Stomach (tissue), 9 donors: ENCODE data around the gene ATP2B2. TPM values are rescaled to one million over a fixed set of nuclear protein-coding genes. Genes with fewer than 3 reads are reported as not detected.

Experiments used
- DNase-seq, 2 donors: peaks; one replicate each; pipeline versions ENCODE4 v3.0.0 to v3.0.0-alpha.2; 2013 to 2019
- H3K27ac ChIP-seq, 5 donors: fragments of 200-600 bp in 4 of 5; sonication (generic) in 4 of 5; one replicate each; pipeline ENCODE4 v1.5.1; 2013 to 2019; ENCODE audit warnings: mild to moderate bottlenecking in 1 of 5, moderate library complexity in 1 of 5
- H3K27me3 ChIP-seq, 3 donors: fragments of 200-600 bp; sonication (generic); one replicate each; pipeline ENCODE4 v1.5.1; 2017 to 2019; ENCODE audit warnings: mixed run types in 1 of 3
- H3K36me3 ChIP-seq, 4 donors: fragments of 200-600 bp; sonication (generic); 1 replicate in 3 of 4; 2 replicates in 1 of 4; pipeline ENCODE4 v1.5.1; 2016 to 2019
- H3K4me1 ChIP-seq, 4 donors: fragments of 200-600 bp; sonication (generic); one replicate each; pipeline ENCODE4 v1.5.1; 2016 to 2019
- H3K4me3 ChIP-seq, 4 donors: fragments of 200-600 bp; sonication (generic) in 3 of 4; one replicate each; pipeline ENCODE4 v1.5.1; 2016 to 2019; ENCODE audit warnings: mild to moderate bottlenecking in 1 of 4
- H3K9me3 ChIP-seq, 4 donors: fragments of 200-600 bp; sonication (generic); one replicate each; pipeline ENCODE4 v1.5.1; 2016 to 2019
- CTCF ChIP-seq, 7 experiments: fragments of 450-650 bp in 4 of 7; fragments of 200-600 bp in 3 of 7; sonication (generic) in 3 of 7; IDR thresholded peaks; one replicate each; pipeline ENCODE4 v1.5.1; 2016 to 2019; ENCODE audit warnings: antibody characterized with exemption in 7 of 7, control low read depth in 2 of 7, mild to moderate bottlenecking in 1 of 7
- EP300 ChIP-seq: sonication (generic); formaldehyde crosslinking; IDR thresholded peaks from one replicate; pipeline ENCODE4 v1.6.1; 2017; ENCODE audit warnings: antibody characterized with exemption
- POLR2A ChIP-seq, 4 donors: fragments of 450-650 bp; IDR thresholded peaks; one replicate each; pipeline ENCODE4 v1.6.1; 2016; ENCODE audit warnings: antibody characterized with exemption in 4 of 4, control low read depth in 2 of 4, mild to moderate bottlenecking in 1 of 4, moderate library complexity in 1 of 4
- POLR2AphosphoS5 ChIP-seq, 3 donors: sonication (generic); formaldehyde crosslinking; IDR thresholded peaks; one replicate each; pipeline ENCODE4 v1.6.1; 2016; ENCODE audit warnings: antibody characterized with exemption in 3 of 3
- WGBS, 5 donors: extraction: QIAGEN DNeasy Blood & Tissue Kit in 3 of 5; methylation state at CpG; one replicate each; pipeline versions ENCODE4 v1.1.5 to v1.1.7; 2013 to 2018; 5-methylcytosine and 5-hydroxymethylcytosine counted together
- intact Hi-C: fragments of 100-400 bp; cut with DNase I; formaldehyde crosslinking; loops from one replicate; pipeline ENCODE4 v1.15.1; 2023; ENCODE audit warnings: low total_unique reads
- polyA plus RNA-seq, 3 donors: library from polyadenylated mRNA; stranded (reverse); fragments of 200-250 nt; gene quantifications; one replicate each; pipeline ENCODE4 v1.2.3, GENCODE V29; 2013
- total RNA-seq, 5 donors: library from RNA; depleted of rRNA; stranded (reverse); fragments of >200 nt; gene quantifications; one replicate each; pipeline versions ENCODE4 v1.1.0 to v1.2.3, GENCODE V29; 2014 to 2016
- donor health status: healthy with polysubstance abuse.
- donor health status: Bipolar disorder and iron deficiency.
- donor health status: healthy.

The ATP2B2 gene
- total and polyA plus RNA-seq, 8 donors: 0.03 to 0.37 TPM; not detected in 6

- intact Hi-C loops: no loop called here
- 53 to 60% (median 56%) methylated on average over 10 of the region's 10 CpGs for WGBS, 5 donors
Measured at GRCh38 chr3:10327592-10327991, 177.8 kb downstream of the ATP2B2 start.

GRCh38 chr3:10322352-10322710 lies 183.1 kb downstream of the ATP2B2 start:
- no peak overlapping the region for H3K4me3 ChIP-seq
- TF ChIP-seq EP300: no peak
- TF ChIP-seq POLR2AphosphoS5 (IDR thresholded peaks at IDR 0.05): no peak
- TF ChIP-seq CTCF (IDR thresholded peaks at IDR 0.05): peak in 2 of 7 experiments; percentile 14 to 30
- TF ChIP-seq POLR2A (IDR thresholded peaks at IDR 0.05): no peak
- DNase-seq: no peak
- intact Hi-C loops: no loop called here
- H3K36me3 ChIP-seq: peaks cover 15 to 19% (median 17%) of the 10 kb centered on the region in 4 donors
- peaks cover 9 to 39% (median 37%) of the 10 kb centered on the region in 4 donors for H3K4me1 ChIP-seq
- no peaks in the 10 kb centered on the region for H3K9me3 ChIP-seq
- no peak overlapping the region for H3K27ac ChIP-seq
- 57 to 100% (median 93%) methylated on average over 1 of the region's 1 CpG for WGBS, 5 donors
- peaks cover 0 to 9% (median 0%) of the 10 kb centered on the region in 3 donors for H3K27me3 ChIP-seq

More at GRCh38 chr3:10327592-10327991, 177.8 kb downstream of the ATP2B2 start:
- Histone ChIP-seq H3K27me3 (peaks cover 0 to 48% (median 19%) of the 10 kb centered on the region in 3 donors), H3K27ac (no peak overlapping the region), H3K9me3 (no peaks in the 10 kb centered on the region), H3K36me3 (no peaks in the 10 kb centered on the region), H3K4me1 (no peaks in the 10 kb centered on the region), H3K4me3 (no peak overlapping the region)
- DNase-seq: no peak
- no peak for TF ChIP-seq POLR2A (IDR thresholded peaks at IDR 0.05)
- TF ChIP-seq POLR2AphosphoS5 (IDR thresholded peaks at IDR 0.05): no peak
- no peak for TF ChIP-seq CTCF (IDR thresholded peaks at IDR 0.05)
- no peak for TF ChIP-seq EP300

DNA sequence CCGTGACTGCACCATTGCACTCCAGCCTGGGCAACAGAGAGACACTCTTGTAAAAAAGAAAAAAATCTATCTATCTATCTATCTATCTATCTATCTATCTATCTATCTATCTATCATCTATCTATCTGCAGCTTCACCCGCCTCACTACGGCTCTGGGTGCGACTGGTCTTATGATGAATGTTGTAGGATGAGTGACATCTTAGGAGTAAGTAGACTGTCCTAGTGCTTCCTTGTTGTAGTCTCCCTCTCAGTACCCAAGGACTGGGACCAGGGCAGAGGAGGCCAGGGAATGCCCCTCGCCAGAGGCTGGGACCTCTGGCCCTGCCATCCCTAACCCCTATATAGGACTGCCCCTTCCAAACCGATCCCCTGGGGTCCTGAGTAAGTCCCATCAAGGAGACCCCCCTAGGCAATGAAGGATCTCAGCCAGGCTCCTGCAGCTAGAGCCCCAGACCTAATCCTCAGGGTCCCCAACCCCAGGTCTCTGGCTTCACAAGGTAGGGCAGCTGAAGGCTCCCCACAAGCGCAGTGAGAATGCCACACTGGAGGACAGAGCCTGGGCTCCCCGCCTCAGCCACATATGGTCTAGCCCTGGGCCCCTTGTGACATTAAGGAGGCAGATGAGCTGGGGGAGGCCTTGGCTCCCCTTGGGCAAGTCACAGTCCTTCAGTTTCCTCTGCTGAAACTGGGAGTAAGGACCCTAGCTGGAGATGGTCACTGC lies 183.6 kb downstream of the ATP2B2 start:
- Histone ChIP-seq H3K9me3 (no peaks in the 10 kb centered on the region), H3K27ac (peak overlapping the region in 4 of 5 donors; percentile 89 to 93 (median 92)), H3K4me3 (peak overlapping the region; percentile 92 to 98 (median 96)), H3K4me1 (peaks cover 9 to 44% (median 41%) of the 10 kb centered on the region in 4 donors), H3K36me3 (peaks cover 19 to 25% (median 22%) of the 10 kb centered on the region in 4 donors), H3K27me3 (peaks cover 0 to 9% (median 0%) of the 10 kb centered on the region in 3 donors)
- DNase-seq: no peak
- no peak for TF ChIP-seq POLR2AphosphoS5 (IDR thresholded peaks at IDR 0.05)
- no peak for TF ChIP-seq CTCF (IDR thresholded peaks at IDR 0.05)
- no peak for TF ChIP-seq EP300
- TF ChIP-seq POLR2A (IDR thresholded peaks at IDR 0.05): no peak
- WGBS, 5 donors: 90 to 96% (median 90%) methylated on average over 5 to 8 of the region's 8 CpGs
- intact Hi-C loops: no loop called here

GRCh38 chr3:10320320-10320677 lies 185.1 kb downstream of the ATP2B2 start:
- TF ChIP-seq CTCF (IDR thresholded peaks at IDR 0.05): no peak
- no peak for TF ChIP-seq POLR2AphosphoS5 (IDR thresholded peaks at IDR 0.05)
- TF ChIP-seq POLR2A (IDR thresholded peaks at IDR 0.05): no peak
- TF ChIP-seq EP300: no peak
- DNase-seq: no peak
- intact Hi-C loops: no loop called here
- 0 to 1% (median 0%) methylated on average over 9 of the region's 9 CpGs for WGBS, 5 donors
- Histone ChIP-seq H3K4me1 (peaks cover 9 to 54% (median 44%) of the 10 kb centered on the region in 4 donors), H3K27ac (peak overlapping the region; percentile 71 to 93 (median 91)), H3K4me3 (peak overlapping the region; percentile 92 to 98 (median 96)), H3K27me3 (peaks cover 0 to 5% (median 0%) of the 10 kb centered on the region in 3 donors), H3K36me3 (peaks cover 22 to 40% (median 37%) of the 10 kb centered on the region in 4 donors), H3K9me3 (no peaks in the 10 kb centered on the region)
